SK-N-MC (cell line): Measurements from ENCODE around the gene POC5.

ENCODE experiments used
- DNase-seq: peaks from one replicate; pipeline ENCODE4 v3.0.0-alpha.2; 2011; ENCODE audit warnings: low read depth, low spot score
- H3K27ac ChIP-seq: fragments of 200-600 bp; sonication (generic); 2 replicates; pipeline ENCODE4 v1.5.1; 2016; ENCODE audit warnings: mixed run types
- H3K36me3 ChIP-seq: fragments of 200-600 bp; sonication (generic); 2 replicates; pipeline ENCODE4 v1.6.1; 2017; ENCODE audit warnings: antibody characterized with exemption, low read length, mixed read lengths; ENCODE audit not compliant: insufficient read depth
- H3K4me3 ChIP-seq: fragments of 200-600 bp; sonication (generic); 2 replicates; pipeline ENCODE4 v1.5.1; 2016
- H3K9ac ChIP-seq: fragments of 200-600 bp; sonication (generic); 2 replicates; pipeline ENCODE4 v1.8.0; 2017; ENCODE audit warnings: mixed run types, mixed read lengths; ENCODE audit not compliant: insufficient read length
- H3K9me3 ChIP-seq: fragments of 200-600 bp; sonication (generic); 2 replicates; pipeline ENCODE4 v1.6.1; 2017; ENCODE audit warnings: low read depth, mild to moderate bottlenecking, antibody characterized with exemption, low read length, moderate library complexity, mixed read lengths
- EZH2 ChIP-seq: fragments of 200-600 bp; sonication (generic); IDR thresholded peaks from one replicate; pipeline ENCODE4 v1.6.1; 2017; ENCODE audit warnings: antibody characterized with exemption
- FOXP2 ChIP-seq: optimal IDR thresholded peaks from 2 replicates; pipeline ENCODE3; 2011; ENCODE audit warnings: mild to moderate bottlenecking, moderate library complexity; ENCODE audit not compliant: insufficient read depth; ENCODE audit errors: extremely low read length, control extremely low read depth
- POLR2AphosphoS5 ChIP-seq: IDR thresholded peaks from 2 replicates; pipeline ENCODE4 v1.6.1; 2012; ENCODE audit warnings: mild to moderate bottlenecking, low read depth, low read length, borderline replicate concordance

Gene POC5

GRCh38 chr5:75659791-75660450 lies 57.3 kb downstream of the POC5 start:
- DNase-seq, result no peak
- Histone ChIP-seq H3K27ac (no peak overlapping the region), H3K36me3 (no peaks in the 10 kb centered on the region), H3K9ac (no peak overlapping the region), H3K9me3 (no peaks in the 10 kb centered on the region), H3K4me3 (no peak overlapping the region)
- TF ChIP-seq POLR2AphosphoS5 (no peak), FOXP2 (no peak), EZH2 (no peak)

GRCh38 chr5:75656311-75657003 lies 60.8 kb downstream of the POC5 start:
- no peaks in the 10 kb centered on the region for H3K36me3 ChIP-seq
- DNase-seq, result no peak
- H3K9ac ChIP-seq, result no peak overlapping the region
- peak overlapping the region; percentile 21 for H3K4me3 ChIP-seq
- H3K27ac ChIP-seq, result no peak overlapping the region
- TF ChIP-seq FOXP2 (no peak), EZH2 (no peak), POLR2AphosphoS5 (no peak)
- H3K9me3 ChIP-seq, result no peaks in the 10 kb centered on the region

GRCh38 chr5:75654693-75655295 lies 62.4 kb downstream of the POC5 start:
- H3K36me3 ChIP-seq, result no peaks in the 10 kb centered on the region
- H3K4me3 ChIP-seq, result no peak overlapping the region
- no peak overlapping the region for H3K9ac ChIP-seq

GRCh38 chr5:75653521-75653920 lies 63.7 kb downstream of the POC5 start:
- peak overlapping the region; percentile 11; the same call in 1 of the 2 replicates for H3K27ac ChIP-seq
- no peak for TF ChIP-seq POLR2AphosphoS5
- H3K4me3 ChIP-seq, result no peak overlapping the region
- no peak for DNase-seq
- no peaks in the 10 kb centered on the region for H3K9me3 ChIP-seq
- H3K36me3 ChIP-seq, result no peaks in the 10 kb centered on the region
- H3K9ac ChIP-seq, result no peak overlapping the region

More at GRCh38 chr5:75654693-75655295, 62.4 kb downstream of the POC5 start:
- TF ChIP-seq POLR2AphosphoS5, result no peak
- no peak for TF ChIP-seq FOXP2
- no peak for TF ChIP-seq EZH2
- no peak overlapping the region for H3K27ac ChIP-seq
- no peak for DNase-seq
- no peaks in the 10 kb centered on the region for H3K9me3 ChIP-seq

DNA sequence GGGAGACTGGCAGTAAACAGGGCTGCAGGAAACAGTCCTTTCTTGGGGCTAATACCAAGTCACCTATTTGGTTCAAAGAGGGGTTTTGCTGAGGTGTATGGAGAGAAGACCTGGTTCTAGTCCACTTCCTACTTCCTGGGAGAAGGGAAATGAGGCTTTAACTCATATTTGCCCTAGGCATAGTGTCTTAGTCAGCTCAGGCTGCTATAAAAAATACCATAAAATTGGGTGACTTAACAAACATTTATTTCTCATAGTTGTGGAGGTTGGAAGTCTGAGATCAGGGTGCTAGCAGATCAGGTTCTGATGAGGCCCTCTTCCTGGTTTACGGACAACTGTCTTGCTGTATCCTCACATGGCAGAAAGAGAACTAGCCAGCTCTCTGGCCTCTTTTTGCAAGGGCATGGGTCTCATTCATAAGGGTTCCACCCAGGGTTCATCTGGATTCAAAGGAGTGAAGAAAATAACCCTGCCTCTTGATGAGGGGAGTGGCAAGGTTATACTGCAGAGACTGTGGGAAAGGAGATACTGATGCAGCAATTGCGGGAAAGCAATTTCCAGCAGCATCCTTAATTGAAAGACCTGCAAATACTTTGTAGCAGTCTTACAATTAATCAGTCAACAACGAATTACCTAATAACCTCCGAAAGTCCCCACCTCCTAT lies 65.5 kb downstream of the POC5 start:
- Histone ChIP-seq H3K9ac (no peak overlapping the region), H3K4me3 (peak overlapping the region; percentile 12; the same call in 1 of the 2 replicates), H3K36me3 (no peaks in the 10 kb centered on the region), H3K9me3 (no peaks in the 10 kb centered on the region), H3K27ac (peak overlapping the region; percentile 43; the same call in 1 of the 2 replicates)
- TF ChIP-seq POLR2AphosphoS5 (no peak), EZH2 (no peak), FOXP2 (no peak)
- no peak for DNase-seq

GRCh38 chr5:75648712-75649111 lies 68.5 kb downstream of the POC5 start:
- Histone ChIP-seq H3K9me3 (no peaks in the 10 kb centered on the region), H3K27ac (no peak overlapping the region), H3K4me3 (no peak overlapping the region), H3K36me3 (no peaks in the 10 kb centered on the region), H3K9ac (no peak overlapping the region)
- DNase-seq, result no peak
- TF ChIP-seq EZH2 (no peak), FOXP2 (no peak), POLR2AphosphoS5 (no peak)

- DNase-seq, result no peak
- H3K4me3 ChIP-seq, result no peak overlapping the region
- TF ChIP-seq POLR2AphosphoS5, result no peak
- no peak for TF ChIP-seq FOXP2
- no peak for TF ChIP-seq EZH2
- no peaks in the 10 kb centered on the region for H3K9me3 ChIP-seq
- no peaks in the 10 kb centered on the region for H3K36me3 ChIP-seq
- H3K9ac ChIP-seq, result no peak overlapping the region
- H3K27ac ChIP-seq, result no peak overlapping the region
These were observed 76.4 kb downstream of the POC5 start for GRCh38 chr5:75640826-75641225.

DNA sequence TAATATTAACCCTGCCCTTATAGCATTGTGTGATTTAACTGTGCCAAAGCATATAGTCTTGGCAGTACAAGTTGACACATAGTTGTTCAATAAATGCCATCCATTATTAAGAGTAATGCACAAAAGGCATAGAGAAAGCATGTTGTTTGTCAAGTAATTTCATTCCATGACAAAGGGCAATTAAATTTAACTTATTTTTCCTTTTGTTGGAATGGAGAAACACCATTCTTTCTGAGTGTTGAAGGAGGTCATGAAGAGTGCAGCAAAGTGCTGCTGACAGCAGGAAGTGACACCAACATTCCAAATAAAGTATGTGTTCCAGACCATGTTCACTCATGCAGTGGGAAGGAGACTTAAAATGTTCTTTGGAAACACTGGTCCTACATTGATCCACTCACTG lies 76.8 kb downstream of the POC5 start:
- no peak for DNase-seq
- TF ChIP-seq EZH2 (no peak), FOXP2 (no peak), POLR2AphosphoS5 (no peak)
- H3K9ac ChIP-seq, result no peak overlapping the region
- H3K4me3 ChIP-seq, result no peak overlapping the region
- H3K27ac ChIP-seq, result no peak overlapping the region
- no peaks in the 10 kb centered on the region for H3K9me3 ChIP-seq
- no peaks in the 10 kb centered on the region for H3K36me3 ChIP-seq
